GM18951 (cell line): ENCODE data around the gene SNX12.
"Not testable (repeated sequence)": the region's sequence is repeated elsewhere in the genome, so short reads cannot be mapped to it uniquely, and the experiment has no call there.

ENCODE experiments used
- POLR2A ChIP-seq: IDR thresholded peaks from 4 replicates; pipeline ENCODE4 v1.6.1; 2011; ENCODE audit warnings: mild to moderate bottlenecking; ENCODE audit not compliant: insufficient read length, insufficient read depth; ENCODE audit errors: extremely low read depth
- in situ Hi-C: fragments of 300-500 bp; cut with MboI; formaldehyde crosslinking; loops from one replicate; pipeline ENCODE4 v1.12.0; 2022; ENCODE audit warnings: low sequenced_read_pairs, mixed read lengths, inconsistent platforms; ENCODE audit not compliant: unreplicated experiment

Gene SNX12

DNA sequence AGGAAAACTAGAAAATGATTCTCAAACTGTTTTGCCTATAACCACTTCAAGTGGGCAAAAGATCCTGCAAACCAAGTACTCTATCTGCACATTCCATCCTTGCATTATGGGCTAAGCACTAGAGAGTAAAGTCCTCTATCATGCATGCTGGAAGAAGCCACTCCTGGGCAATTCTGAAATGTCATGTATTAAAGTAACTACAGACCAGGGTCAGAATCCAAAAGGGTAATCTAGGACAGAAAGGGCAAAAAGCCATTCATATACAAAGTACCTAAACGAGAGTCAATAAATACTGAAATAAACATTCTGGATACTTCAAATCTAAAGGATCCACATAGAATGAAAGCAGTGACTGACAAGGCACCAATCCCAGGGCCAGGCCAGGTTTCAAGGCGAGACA is 1.0 kb downstream of the SNX12 start:
- no peak for TF ChIP-seq POLR2A
- in situ Hi-C loops, result no loop called here

DNA sequence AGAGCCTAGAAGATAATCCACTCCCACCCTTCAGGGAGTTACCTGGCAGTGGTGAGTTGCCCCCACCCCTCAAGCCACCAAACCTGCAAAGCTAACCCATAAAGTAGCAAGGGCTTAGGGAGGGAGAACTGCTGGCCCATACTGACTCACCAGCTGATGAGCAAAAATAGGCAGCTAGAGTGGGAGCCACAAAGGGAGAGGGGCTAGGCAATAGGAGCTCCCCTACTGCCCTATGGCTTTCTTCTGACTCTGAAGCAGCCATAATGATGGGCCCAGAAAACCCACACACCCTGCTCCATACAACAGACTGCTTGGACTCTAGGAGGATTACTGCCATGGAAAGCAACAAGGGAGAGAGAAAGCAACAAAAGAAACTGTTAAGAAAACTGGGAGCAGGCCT is 8.0 kb downstream of the SNX12 start:
- in situ Hi-C loops, result no loop called here
- no peak for TF ChIP-seq POLR2A

DNA sequence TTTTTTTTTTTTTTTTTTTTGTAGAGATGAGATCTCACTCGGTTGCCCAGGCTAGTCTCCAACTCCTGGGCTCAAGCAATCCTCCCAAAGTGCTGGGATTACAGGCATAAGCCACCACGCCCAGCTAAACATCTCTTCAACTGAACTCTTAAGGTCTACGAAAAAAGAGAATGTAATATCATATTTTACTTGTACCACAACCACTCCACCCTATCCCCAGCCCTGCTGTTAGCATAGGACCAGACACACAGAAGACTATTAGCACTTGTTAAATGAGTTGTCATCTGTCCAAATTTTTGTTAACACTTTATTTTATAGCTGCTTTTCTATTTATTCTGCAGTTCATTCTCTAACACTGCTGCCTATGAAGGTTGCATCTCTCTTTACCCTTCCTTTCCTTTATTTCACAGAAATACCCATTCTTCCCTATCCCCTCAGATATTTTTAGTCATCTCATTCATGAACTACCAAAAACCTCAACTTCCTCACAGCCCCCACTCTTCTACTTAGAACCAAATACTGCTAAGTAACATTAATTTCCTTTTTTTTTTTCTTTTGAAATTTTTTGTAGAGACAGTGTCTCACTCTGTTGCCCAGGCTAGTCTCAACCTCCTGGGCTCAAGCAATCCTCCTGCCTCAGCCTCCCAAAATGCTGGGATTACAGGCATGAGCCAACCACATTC is 10.1 kb downstream of the SNX12 start:
- in situ Hi-C loops, result no loop called here
- TF ChIP-seq POLR2A, result no peak

DNA sequence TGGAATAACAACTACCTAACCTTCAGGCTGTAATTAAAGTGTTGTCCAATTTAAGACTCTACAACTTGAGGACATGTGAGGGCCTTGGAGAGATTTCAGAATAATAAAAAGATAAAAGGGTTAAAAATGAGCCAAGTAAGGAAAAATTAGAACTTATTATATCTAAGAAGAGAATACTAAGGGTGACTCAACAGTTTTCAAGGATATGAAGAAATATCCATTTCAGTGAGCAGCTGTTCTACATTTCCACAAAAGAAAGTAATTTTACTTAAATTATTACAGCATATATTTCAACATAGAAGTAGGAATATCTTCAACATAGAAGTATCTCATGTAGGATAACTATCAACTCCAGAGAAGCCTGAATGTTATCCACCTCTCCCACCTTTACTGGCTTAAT is 11.3 kb downstream of the SNX12 start:
- in situ Hi-C loops, result no loop called here
- TF ChIP-seq POLR2A, result no peak

DNA sequence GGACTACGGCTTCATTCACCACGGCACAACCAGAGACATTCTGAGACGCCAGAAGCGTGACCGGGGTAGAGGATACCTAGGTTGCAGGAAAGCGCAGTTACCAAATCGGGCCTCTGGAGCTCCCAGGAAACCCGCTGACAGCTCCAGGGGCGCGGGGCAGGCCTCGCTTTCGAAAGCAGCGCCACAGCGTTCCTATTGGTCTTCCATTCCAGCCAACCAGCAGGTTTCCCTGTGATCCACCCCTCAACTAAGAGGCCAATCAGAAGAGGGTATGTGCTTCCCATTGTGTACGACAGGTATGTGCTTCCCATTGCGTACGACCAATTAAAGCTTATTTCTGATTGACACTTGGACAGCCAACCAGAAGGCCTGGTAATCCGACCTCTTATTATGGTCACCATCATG is 14.9 kb downstream of the SNX12 start:
- peak; percentile 41 for TF ChIP-seq POLR2A
- in situ Hi-C loops, result no loop called here

DNA sequence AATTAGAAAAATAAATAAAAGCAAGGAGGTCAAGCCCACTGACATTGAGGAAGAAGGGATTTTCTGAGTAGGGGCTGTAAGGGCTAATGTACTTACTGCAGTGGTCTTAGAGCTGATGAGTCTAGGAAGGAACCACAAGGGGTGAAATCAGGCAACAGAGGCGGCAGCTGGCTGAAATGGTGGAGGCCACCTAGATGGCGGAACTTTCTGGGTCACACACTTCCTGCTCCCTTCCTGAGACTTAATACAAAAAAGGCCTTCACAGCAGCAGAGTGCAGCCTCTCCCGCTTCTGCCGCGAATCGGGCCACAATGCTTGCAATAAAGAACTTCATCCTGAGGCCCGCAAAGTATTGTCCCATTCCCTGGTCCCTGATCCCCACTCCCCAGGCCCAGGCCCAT is 15.4 kb downstream of the SNX12 start:
- no peak for TF ChIP-seq POLR2A
- in situ Hi-C loops, result no loop called here

DNA sequence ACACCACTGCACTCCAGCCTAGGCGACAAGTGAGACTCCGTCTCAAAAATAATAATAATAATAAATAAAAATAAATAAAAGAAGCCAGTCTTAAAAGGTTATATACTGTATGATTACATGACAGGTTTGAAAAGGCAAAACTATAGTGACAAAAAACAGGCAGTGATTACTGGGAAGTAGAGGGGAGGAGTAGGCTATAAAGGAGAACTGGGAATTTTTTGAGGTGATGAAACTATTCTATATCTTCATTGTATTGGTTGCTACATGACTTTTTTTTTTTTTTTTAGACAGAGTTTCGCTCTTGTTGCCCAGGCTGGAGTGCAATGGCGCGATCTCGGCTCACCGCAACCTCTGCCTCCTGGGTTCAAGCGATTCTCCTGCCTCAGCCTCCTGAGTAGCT is 20.2 kb downstream of the SNX12 start:
- in situ Hi-C loops, result not testable (repeated sequence)

DNA sequence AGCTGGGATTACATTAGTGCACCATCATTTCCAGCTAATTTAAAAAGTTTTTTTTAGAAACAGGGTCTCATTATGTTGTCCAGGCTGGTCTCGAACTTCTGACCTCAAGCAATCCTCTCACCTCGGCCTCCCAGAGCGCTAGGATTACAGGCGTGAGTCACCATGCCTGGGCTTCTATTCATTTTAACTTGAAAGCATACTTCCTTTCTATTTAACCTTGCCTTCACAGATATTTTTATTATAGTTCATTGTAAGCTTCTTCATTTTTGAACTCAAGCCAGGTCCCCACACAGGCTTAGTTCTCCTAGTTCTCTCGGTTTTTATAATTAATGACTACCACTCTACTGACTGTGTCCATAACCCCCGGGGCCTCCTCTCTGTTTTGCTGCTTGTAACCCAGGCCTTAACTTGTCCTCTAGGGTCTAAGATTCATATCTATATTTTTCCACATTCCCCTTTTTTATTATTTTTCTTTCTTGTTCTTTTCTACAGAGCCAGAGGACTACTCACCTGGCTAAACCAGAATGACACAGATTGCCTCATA is 50.7 kb downstream of the SNX12 start:
- in situ Hi-C loops, result no loop called here
- no peak for TF ChIP-seq POLR2A
